Keratinocyte (primary cell): ENCODE results near the gene DAPK1. TPM values are rescaled to one million over a fixed set of nuclear protein-coding genes. Genes with fewer than 3 reads are reported as not detected.

ENCODE experiments used
- DNase-seq: peaks from one replicate; pipeline ENCODE4 v3.0.0-alpha.2; 2011; ENCODE audit warnings: low read depth, missing footprints, low spot score
- FAIRE-seq: peaks from 2 replicates; lab custom pipeline; 2011; peaks lifted over from hg19 to GRCh38; lab: Jason Lieb, UNC
- H2AFZ ChIP-seq: 2 replicates; pipeline ENCODE4 v1.6.0; 2012; ENCODE audit warnings: low read length, control low read depth, inconsistent platforms; ENCODE audit not compliant: control insufficient read depth
- H3K27ac ChIP-seq: 2 replicates; pipeline ENCODE4 v1.5.1; 2011; ENCODE audit warnings: low read length; ENCODE audit not compliant: control insufficient read depth, insufficient read depth
- H3K27me3 ChIP-seq: 3 replicates; pipeline ENCODE4 v1.6.0; 2011; ENCODE audit warnings: low read length; ENCODE audit not compliant: control insufficient read depth, insufficient read depth; ENCODE audit errors: extremely low read depth
- H3K36me3 ChIP-seq, 2 experiments: 2 replicates in 1 of 2; 3 replicates in 1 of 2; pipeline ENCODE4 v1.5.1; 2011; ENCODE audit warnings: low read length in 2 of 2, mild to moderate bottlenecking in 1 of 2; ENCODE audit not compliant: control insufficient read depth in 2 of 2, insufficient read depth in 2 of 2; ENCODE audit errors: extremely low read depth in 1 of 2
- H3K4me1 ChIP-seq: 3 replicates; pipeline ENCODE4 v1.5.1; 2011; ENCODE audit warnings: low read length; ENCODE audit not compliant: control insufficient read depth, insufficient read depth; ENCODE audit errors: extremely low read depth
- H3K4me2 ChIP-seq: 3 replicates; pipeline ENCODE4 v1.6.0; 2011; ENCODE audit warnings: low read depth, low read length; ENCODE audit not compliant: control insufficient read depth, insufficient read depth; ENCODE audit errors: extremely low read depth
- H3K4me3 ChIP-seq, 3 experiments: fragments of 200-600 bp in 1 of 3; sonication (generic) in 1 of 3; 2 replicates in 2 of 3; 3 replicates in 1 of 3; pipeline ENCODE4 v1.5.1; 2011 to 2016; ENCODE audit warnings: low read length in 3 of 3, mild to moderate bottlenecking in 3 of 3, control low read depth in 2 of 3, inconsistent platforms in 1 of 3, low read depth in 1 of 3, mixed read lengths in 1 of 3, mixed run types in 1 of 3, moderate library complexity in 1 of 3; ENCODE audit not compliant: control insufficient read depth in 2 of 3, insufficient read depth in 2 of 3; ENCODE audit errors: extremely low read depth in 1 of 3
- H3K79me2 ChIP-seq: 2 replicates; pipeline ENCODE4 v1.6.0; 2012; ENCODE audit warnings: low read length; ENCODE audit not compliant: control insufficient read depth, insufficient read depth
- H3K9ac ChIP-seq: 3 replicates; pipeline ENCODE4 v1.6.0; 2011; ENCODE audit warnings: low read length; ENCODE audit not compliant: control insufficient read depth, insufficient read depth; ENCODE audit errors: extremely low read depth
- H3K9me1 ChIP-seq: 3 replicates; pipeline ENCODE4 v1.6.0; 2011; ENCODE audit warnings: low read length; ENCODE audit not compliant: control insufficient read depth, insufficient read depth; ENCODE audit errors: extremely low read depth
- H3K9me3 ChIP-seq: 2 replicates; pipeline ENCODE4 v1.5.1; 2012; ENCODE audit warnings: low read depth, low read length; ENCODE audit not compliant: control insufficient read depth
- H4K20me1 ChIP-seq: 3 replicates; pipeline ENCODE4 v1.6.0; 2011; ENCODE audit warnings: low read length; ENCODE audit not compliant: control insufficient read depth, insufficient read depth; ENCODE audit errors: extremely low read depth
- CTCF ChIP-seq, 3 experiments: IDR thresholded peaks in 1 of 3; conservative IDR thresholded peaks in 1 of 3; optimal IDR thresholded peaks in 1 of 3; 2 replicates in 2 of 3; 3 replicates in 1 of 3; pipeline versions ENCODE3 to v1.5.1; 2011; ENCODE audit warnings: low read length in 3 of 3, mild to moderate bottlenecking in 3 of 3, moderate library complexity in 2 of 3, control low read depth in 1 of 3, inconsistent platforms in 1 of 3; ENCODE audit not compliant: insufficient read depth in 2 of 3; ENCODE audit errors: extremely low read depth in 1 of 3
- EZH2 ChIP-seq: IDR thresholded peaks from one replicate; pipeline ENCODE4 v1.6.1; 2012; ENCODE audit warnings: inconsistent platforms, mild to moderate bottlenecking, low read length, moderate library complexity
- dilution Hi-C: fragments of 300-500 bp; cut with MboI; formaldehyde crosslinking; loops from one replicate; pipeline ENCODE4 v1.7.0; 2020; ENCODE audit warnings: low sequenced_read_pairs; ENCODE audit not compliant: extremely low pct_ligation_motif_present
- polyA plus RNA-seq, 5 experiments: library from polyadenylated mRNA; depleted of rRNA in 3 of 5; stranded (reverse) in 3 of 5; stranded (forward) in 1 of 5; unstranded in 1 of 5; fragments of >200 nt; gene quantifications; 1 replicate in 1 of 5; 2 replicates in 3 of 5; 3 replicates in 1 of 5; pipeline versions ENCODE4 v1.2.1 to v1.2.3, GENCODE V29; 2011 to 2012; ENCODE audit warnings: missing spikeins in 2 of 5, low read depth in 1 of 5, low replicate concordance in 1 of 5

The DAPK1 gene
- polyA plus RNA-seq, 1 donor (not counting 4 experiments of a cell fraction or from before 2014, with no cell fraction given) = 2.8 TPM

- no peaks in the 10 kb centered on the region for H4K20me1 ChIP-seq
- no peaks in the 10 kb centered on the region for H3K36me3 ChIP-seq
- H3K9me3 ChIP-seq = no peaks in the 10 kb centered on the region
- no peak overlapping the region for H2AFZ ChIP-seq
- H3K79me2 ChIP-seq = no peaks in the 10 kb centered on the region
- no peak overlapping the region for H3K4me3 ChIP-seq
- DNase-seq = no peak
- no peaks in the 10 kb centered on the region for H3K4me1 ChIP-seq
- no peak for TF ChIP-seq CTCF (optimal IDR thresholded peaks at IDR 0.05 in 1 of 3, IDR thresholded peaks at IDR 0.05 in 1 of 3, conservative IDR thresholded peaks at IDR 0.05 in 1 of 3; ENCODE audit: extremely low read depth in 1 of 3, insufficient read depth in 2 of 3, low read length in 3 of 3)
- no peak for TF ChIP-seq EZH2
- no peaks in the 10 kb centered on the region for H3K9me1 ChIP-seq
- no peak overlapping the region for H3K27ac ChIP-seq
- no peaks in the 10 kb centered on the region for H3K27me3 ChIP-seq
- dilution Hi-C loops = no loop called here
- H3K9ac ChIP-seq = no peak overlapping the region
- FAIRE-seq = no peak
- no peak overlapping the region for H3K4me2 ChIP-seq
These were observed 60.3 kb downstream of the DAPK1 start for GRCh38 chr9:87557996-87558395.

GRCh38 chr9:87558606-87559190 is 61.0 kb downstream of the DAPK1 start:
- FAIRE-seq = no peak
- no peaks in the 10 kb centered on the region for H3K9me1 ChIP-seq

More at GRCh38 chr9:87558606-87559190, 61.0 kb downstream of the DAPK1 start:
- Histone ChIP-seq H3K4me1 (no peaks in the 10 kb centered on the region), H3K27me3 (no peaks in the 10 kb centered on the region), H2AFZ (no peak overlapping the region), H3K36me3 (no peaks in the 10 kb centered on the region), H3K4me2 (no peak overlapping the region), H4K20me1 (no peaks in the 10 kb centered on the region), H3K9ac (no peak overlapping the region), H3K9me3 (no peaks in the 10 kb centered on the region), H3K27ac (no peak overlapping the region), H3K79me2 (no peaks in the 10 kb centered on the region), H3K4me3 (no peak overlapping the region)
- DNase-seq = no peak
- no peak for TF ChIP-seq EZH2
- TF ChIP-seq CTCF (optimal IDR thresholded peaks at IDR 0.05 in 1 of 3, IDR thresholded peaks at IDR 0.05 in 1 of 3, conservative IDR thresholded peaks at IDR 0.05 in 1 of 3; ENCODE audit: extremely low read depth in 1 of 3, insufficient read depth in 2 of 3, low read length in 3 of 3) = no peak
- dilution Hi-C loops = no loop called here
